K562 (cell line): ENCODE data around the gene KCP. TPM values are rescaled to one million over a fixed set of nuclear protein-coding genes. Genes with fewer than 3 reads are reported as not detected.

Experiments used
- ATAC-seq: fragments of 200-7000 bp; cut with Tn5 transposase; 3 replicates; pipeline ENCODE4 v1.9.1; 2020; ENCODE audit warnings: moderate library complexity
- BruUV-seq: library from RNA; stranded (reverse); fragments of 400-500 nt; replicated peaks from 2 replicates; lab custom pipeline; 2021; lab: Mats Ljungman, UMichigan
- CTCF ChIA-PET: fragments of 300-600 bp; formaldehyde crosslinking; extraction: SDS; loops from one replicate; lab custom pipeline; 2021; ENCODE audit warnings: low intra/inter-chr PET ratio; lab: Yijun Ruan, JAX
- POLR2A ChIA-PET: fragments of 300-600, 350-650 bp; sonication (Branson Sonifier 250); formaldehyde crosslinking; extraction: SDS; loops from one replicate; lab custom pipeline; 2021; ENCODE audit warnings: antibody characterized with exemption, inconsistent platforms; lab: Yijun Ruan, JAX
- DNase-seq, 4 experiments: peaks; one replicate each; pipeline versions ENCODE4 v3.0.0 to v3.0.0-alpha.2; 2011 to 2018; ENCODE audit warnings: low spot score in 3 of 4, mixed read lengths in 3 of 4; ENCODE audit errors: extremely low read depth in 1 of 4
- FAIRE-seq: peaks from 2 replicates; lab custom pipeline; 2011; peaks lifted over from hg19 to GRCh38; lab: Jason Lieb, UNC
- H2AFZ ChIP-seq: 2 replicates; pipeline ENCODE4 v1.6.0; 2011; ENCODE audit warnings: low read depth, low read length, control low read depth, inconsistent platforms
- H3K27ac ChIP-seq: fragments of 200-600 bp; 3 replicates; pipeline ENCODE4 v1.8.0; 2011; ENCODE audit warnings: low read depth, mild to moderate bottlenecking, control low read depth, inconsistent platforms, low read length, moderate library complexity, mixed read lengths; ENCODE audit errors: extremely low read depth
- H3K27me3 ChIP-seq, 2 experiments: fragments of 300-600 bp in 1 of 2; 2 replicates in 1 of 2; 3 replicates in 1 of 2; pipeline versions ENCODE4 v1.6.0 to v1.8.0; 2011; ENCODE audit warnings: inconsistent platforms in 2 of 2, low read length in 2 of 2, mild to moderate bottlenecking in 1 of 2, mixed read lengths in 1 of 2, moderate library complexity in 1 of 2; ENCODE audit not compliant: control insufficient read depth in 2 of 2, insufficient read depth in 2 of 2
- H3K36me3 ChIP-seq: fragments of 300-600 bp; 3 replicates; pipeline ENCODE4 v1.8.0; 2011; ENCODE audit warnings: mild to moderate bottlenecking, low read length, inconsistent platforms; ENCODE audit not compliant: control insufficient read depth, insufficient read depth
- H3K4me1 ChIP-seq, 2 experiments: fragments of 200-600 bp in 1 of 2; replicated peaks in 1 of 2; 2 replicates in 1 of 2; 3 replicates in 1 of 2; pipeline versions ENCODE4 v1.5.1 to v1.8.0; 2011; ENCODE audit warnings: inconsistent platforms in 2 of 2, low read length in 2 of 2, mild to moderate bottlenecking in 1 of 2, mixed read lengths in 1 of 2, moderate library complexity in 1 of 2; ENCODE audit not compliant: control insufficient read depth in 2 of 2, insufficient read depth in 2 of 2
- H3K4me2 ChIP-seq: 2 replicates; pipeline ENCODE4 v1.6.1; 2011; ENCODE audit warnings: low read length, control low read depth, inconsistent platforms, mixed read lengths; ENCODE audit not compliant: insufficient read depth
- H3K4me3 ChIP-seq: fragments of 200-600 bp; sonication (generic), shearing (Covaris generic); 2 replicates; pipeline ENCODE4 v1.5.1; 2016; ENCODE audit warnings: control low read depth, inconsistent platforms
- H3K79me2 ChIP-seq: fragments of 200-600 bp; 3 replicates; pipeline ENCODE4 v1.8.0; 2011; ENCODE audit warnings: low read length, inconsistent platforms; ENCODE audit not compliant: control insufficient read depth, insufficient read depth
- H3K9ac ChIP-seq, 2 experiments: 2 replicates each; pipeline versions ENCODE4 v1.6.0 to v1.6.1; 2011; ENCODE audit warnings: low read depth in 2 of 2, low read length in 2 of 2, control low read depth in 1 of 2, inconsistent platforms in 1 of 2, mild to moderate bottlenecking in 1 of 2, mixed read lengths in 1 of 2; ENCODE audit not compliant: insufficient read depth in 1 of 2
- H3K9me1 ChIP-seq: one replicate; pipeline ENCODE4 v1.6.0; 2011; ENCODE audit warnings: inconsistent platforms, mild to moderate bottlenecking, low read length, moderate library complexity; ENCODE audit not compliant: control insufficient read depth, insufficient read depth
- H3K9me3 ChIP-seq: replicated peaks from 2 replicates; pipeline ENCODE4 v1.5.1; 2011; ENCODE audit warnings: low read depth, low read length, inconsistent platforms; ENCODE audit not compliant: control insufficient read depth, insufficient read depth
- H4K20me1 ChIP-seq: replicated peaks from 2 replicates; pipeline ENCODE4 v1.6.1; 2011; ENCODE audit warnings: low read length, inconsistent platforms, mixed read lengths; ENCODE audit not compliant: control insufficient read depth, insufficient read depth
- BRD9 ChIP-seq: fragments of 450-650 bp; IDR thresholded peaks from 2 replicates; pipeline ENCODE4 v1.6.1; 2018; ENCODE audit warnings: low read depth; ENCODE audit not compliant: partially characterized antibody
- KDM2B ChIP-seq: fragments of 250-450 bp; sonication (Bioruptor Pico); IDR thresholded peaks from 2 replicates; pipeline ENCODE4 v1.8.0; 2021; ENCODE audit warnings: mild to moderate bottlenecking, moderate library complexity
- MAFF ChIP-seq: IDR thresholded peaks from 2 replicates; pipeline ENCODE4 v1.6.1; 2012; ENCODE audit warnings: low read length, improper control_type of control experiment
- MEF2D ChIP-seq: conservative IDR thresholded peaks from 2 replicates; pipeline ENCODE4 v1.6.1; 2016; ENCODE audit warnings: low read depth, missing genetic modification characterization, missing compliant biosample characterization
- NELFE ChIP-seq: IDR thresholded peaks from 2 replicates; pipeline ENCODE4 v1.6.1; 2011; ENCODE audit warnings: mild to moderate bottlenecking; ENCODE audit not compliant: insufficient read depth, insufficient read length
- SMAD3 ChIP-seq: fragments of 450-650 bp; formaldehyde crosslinking; conservative IDR thresholded peaks from 2 replicates; pipeline ENCODE4 v1.4.0; 2020; ENCODE audit warnings: mild to moderate bottlenecking
- SREBF1 ChIP-seq: fragments of 150-350 bp; IDR thresholded peaks from 2 replicates; pipeline ENCODE4 v1.6.1; 2014; ENCODE audit warnings: antibody characterized with exemption, low read depth, low read length, borderline replicate concordance
- ZNF212 ChIP-seq: fragments of 450-650 bp; formaldehyde crosslinking; IDR thresholded peaks from 2 replicates; pipeline ENCODE4 v1.4.0; 2020; ENCODE audit warnings: mild to moderate bottlenecking
- ZNF77 ChIP-seq: fragments of 250-450 bp; sonication (Bioruptor Pico); IDR thresholded peaks from 2 replicates; pipeline ENCODE4 v1.5.0; 2020
- ZNF79 ChIP-seq: fragments of 250-450 bp; sonication (Bioruptor Pico); IDR thresholded peaks from 2 replicates; pipeline ENCODE4 v1.4.0; 2020; ENCODE audit warnings: low read depth, mild to moderate bottlenecking, moderate library complexity
- ZSCAN29 ChIP-seq: fragments of 450-650 bp; IDR thresholded peaks from 2 replicates; pipeline ENCODE4 v1.6.1; 2017
- WGBS: fragments of 100-300 bp; shearing (Covaris generic); methylation state at CpG from one replicate; pipeline ENCODE4 v1.1.6; 2016; ENCODE audit warnings: low coverage, mixed read lengths; ENCODE audit not compliant: insufficient coverage; ENCODE audit errors: missing lambda C conversion rate; 5-methylcytosine and 5-hydroxymethylcytosine counted together
- in situ Hi-C: fragments of 300-500 bp; cut with MboI; formaldehyde crosslinking; loops from 4 replicates; pipeline ENCODE4 v1.15.0; 2018; ENCODE audit warnings: inconsistent platforms, mixed read lengths
- intact Hi-C: fragments of 100-400 bp; cut with micrococcal nuclease; formaldehyde crosslinking; loops from 2 replicates; pipeline ENCODE4 v1.14.2; 2022
- polyA plus RNA-seq, 8 experiments: library from polyadenylated mRNA; depleted of rRNA in 4 of 8; stranded (reverse) in 5 of 8; unstranded in 3 of 8; fragments of >200 nt; fragmentation: Nextera tagmentation in 2 of 8; fragmentation: Illumina TruSeq in 1 of 8; extraction: Ambion mirVana in 2 of 8; extraction: Trizol in 1 of 8; gene quantifications; 2 replicates each; pipeline versions ENCODE4 v1.2.1 to v1.2.3, GENCODE V29; 2011 to 2014; ENCODE audit warnings: inconsistent platforms in 1 of 8, missing spikeins in 1 of 8
- total RNA-seq, 7 experiments: library from RNA; depleted of rRNA in 6 of 7; stranded (reverse); fragments of >200 nt in 6 of 7; fragmentation: Illumina TruSeq in 2 of 7; extraction: Trizol in 2 of 7; gene quantifications; 2 replicates each; pipeline versions ENCODE4 v1.2.1 to v1.2.3, GENCODE V29; 2011 to 2021; ENCODE audit warnings: low replicate concordance in 1 of 7
- TF ChIP-seq, protein P1 (sequence below): IDR thresholded peaks from 2 replicates; pipeline ENCODE4 v1.6.1; 2011; ENCODE audit not compliant: insufficient read length; ENCODE audit errors: extremely low read depth

The KCP gene
- total and polyA plus RNA-seq, 9 of the 15 experiments (the other 6 are each of a cell fraction or from before 2014, with no cell fraction given) = 0.06 to 0.17 (median 0.12) TPM; not detected in 3

- Histone ChIP-seq H3K27ac (no peak overlapping the region), H2AFZ (no peak overlapping the region), H3K4me1 (peaks cover 13 to 23% of the 10 kb centered on the region in 2 experiments), H3K4me3 (no peak overlapping the region), H3K9me1 (no peaks in the 10 kb centered on the region), H3K27me3 (no peaks in the 10 kb centered on the region), H3K9ac (no peak overlapping the region), H3K79me2 (no peaks in the 10 kb centered on the region)
- no peak for FAIRE-seq
- no peak for DNase-seq
- BruUV-seq = no TSS peak
- no peak for ATAC-seq
- CTCF ChIA-PET = no interaction called here
- no peak for TF ChIP-seq ZSCAN29
- TF ChIP-seq ZNF77 (CRISPR knock-in tag) = no peak
- no peak for TF ChIP-seq SREBF1
- TF ChIP-seq ZNF79 (CRISPR knock-in tag) = no peak
- TF ChIP-seq MEF2D (tag) = no peak
- no peak for TF ChIP-seq ZNF212 (CRISPR knock-in tag)
- no peak for TF ChIP-seq SMAD3
- TF ChIP-seq MAFF = no peak
- TF ChIP-seq, protein P1, sequence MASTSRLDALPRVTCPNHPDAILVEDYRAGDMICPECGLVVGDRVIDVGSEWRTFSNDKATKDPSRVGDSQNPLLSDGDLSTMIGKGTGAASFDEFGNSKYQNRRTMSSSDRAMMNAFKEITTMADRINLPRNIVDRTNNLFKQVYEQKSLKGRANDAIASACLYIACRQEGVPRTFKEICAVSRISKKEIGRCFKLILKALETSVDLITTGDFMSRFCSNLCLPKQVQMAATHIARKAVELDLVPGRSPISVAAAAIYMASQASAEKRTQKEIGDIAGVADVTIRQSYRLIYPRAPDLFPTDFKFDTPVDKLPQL = no peak
- TF ChIP-seq NELFE = no peak
- no peak for TF ChIP-seq KDM2B (CRISPR knock-in tag)
- TF ChIP-seq BRD9 = no peak
- TF ChIP-seq, all 486 proteins: peak for 0
- intact Hi-C loops = no loop called here
- WGBS = 4% methylated on average over 1 of the region's 1 CpG
- no peaks in the 10 kb centered on the region for H3K36me3 ChIP-seq
- POLR2A ChIA-PET = no interaction called here
- H3K4me2 ChIP-seq = no peak overlapping the region
- H4K20me1 ChIP-seq = no peaks in the 10 kb centered on the region
- peaks cover 11% of the 10 kb centered on the region; the same call in 1 of the 2 replicates for H3K9me3 ChIP-seq
- in situ Hi-C loops = no loop called here
These were observed 10.3 kb downstream of the KCP start for GRCh38 chr7:128900237-128900636.
